Renal cortical epithelial cell (primary cell): ENCODE results near the gene DCAF7. TPM values are rescaled to one million over a fixed set of nuclear protein-coding genes. Genes with fewer than 3 reads are reported as not detected.

Experiments used
- DNase-seq: peaks from one replicate; pipeline ENCODE4 v3.0.0-alpha.2; 2011; ENCODE audit warnings: low read depth
- total RNA-seq: library from RNA; depleted of rRNA; stranded (reverse); fragments of >200 nt; gene quantifications from 2 replicates; pipeline ENCODE4 v1.2.3, GENCODE V29; 2014

Gene DCAF7
- total RNA-seq, 1 donor from 2014 or later: 53.2 TPM

DNA sequence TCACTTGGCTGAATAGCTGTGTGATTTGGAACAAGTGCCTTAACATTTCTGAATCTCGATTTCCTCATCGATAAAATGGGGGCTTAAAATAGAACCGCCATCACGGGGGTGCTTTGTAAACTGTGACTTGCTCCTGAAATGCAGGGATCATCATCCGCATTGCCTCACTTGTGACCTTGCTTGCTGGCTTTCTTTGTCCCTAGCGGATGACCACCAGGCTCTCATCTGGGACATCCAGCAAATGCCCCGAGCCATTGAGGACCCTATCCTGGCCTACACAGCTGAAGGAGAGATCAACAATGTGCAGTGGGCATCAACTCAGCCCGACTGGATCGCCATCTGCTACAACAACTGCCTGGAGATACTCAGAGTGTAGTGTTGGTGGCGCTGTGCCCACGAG is 38.5 kb downstream of the DCAF7 start:
- no peak for DNase-seq

GRCh38 chr17:63589646-63590045 is 39.4 kb downstream of the DCAF7 start:
- DNase-seq: no peak

- DNase-seq: no peak
Measured at GRCh38 chr17:63592797-63593196, 42.5 kb downstream of the DCAF7 start.

GRCh38 chr17:63595132-63595531 is 44.9 kb downstream of the DCAF7 start:
- DNase-seq: no peak

DNA sequence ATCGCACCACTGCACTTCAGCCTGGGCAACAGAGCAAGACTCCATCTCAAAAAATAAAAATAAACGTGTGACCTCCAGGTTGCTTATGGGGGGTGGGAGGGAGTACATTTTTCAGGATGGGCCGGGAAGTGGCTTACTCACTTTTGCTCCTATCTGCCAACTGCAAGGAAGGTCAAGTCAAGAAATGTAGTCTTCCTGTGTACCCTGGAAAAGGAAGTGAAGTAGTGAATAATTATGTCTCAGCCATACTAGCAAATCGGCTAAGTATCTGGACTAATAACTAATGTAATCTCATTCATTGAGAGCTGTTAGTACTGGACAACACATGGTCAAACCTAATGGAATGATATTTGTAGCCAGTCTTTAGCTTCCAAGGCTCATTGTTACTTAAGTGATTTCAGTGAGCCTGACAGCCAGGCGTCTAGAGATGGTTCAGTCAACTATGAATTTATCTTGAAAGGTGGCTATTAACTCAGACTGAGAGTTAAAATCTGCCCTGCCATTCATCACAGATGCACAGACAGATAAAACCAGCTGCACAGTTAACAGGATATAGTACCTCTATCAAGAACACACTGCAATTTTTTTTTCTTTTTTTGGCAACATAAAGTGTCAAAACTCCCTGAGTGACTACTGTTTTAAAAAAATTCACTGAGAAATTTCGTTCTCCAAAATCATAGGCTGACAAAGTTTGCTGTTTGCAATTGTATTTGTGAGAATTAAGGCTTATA is 46.7 kb downstream of the DCAF7 start:
- DNase-seq: no peak

GRCh38 chr17:63598281-63598680 is 48.0 kb downstream of the DCAF7 start:
- no peak for DNase-seq

DNA sequence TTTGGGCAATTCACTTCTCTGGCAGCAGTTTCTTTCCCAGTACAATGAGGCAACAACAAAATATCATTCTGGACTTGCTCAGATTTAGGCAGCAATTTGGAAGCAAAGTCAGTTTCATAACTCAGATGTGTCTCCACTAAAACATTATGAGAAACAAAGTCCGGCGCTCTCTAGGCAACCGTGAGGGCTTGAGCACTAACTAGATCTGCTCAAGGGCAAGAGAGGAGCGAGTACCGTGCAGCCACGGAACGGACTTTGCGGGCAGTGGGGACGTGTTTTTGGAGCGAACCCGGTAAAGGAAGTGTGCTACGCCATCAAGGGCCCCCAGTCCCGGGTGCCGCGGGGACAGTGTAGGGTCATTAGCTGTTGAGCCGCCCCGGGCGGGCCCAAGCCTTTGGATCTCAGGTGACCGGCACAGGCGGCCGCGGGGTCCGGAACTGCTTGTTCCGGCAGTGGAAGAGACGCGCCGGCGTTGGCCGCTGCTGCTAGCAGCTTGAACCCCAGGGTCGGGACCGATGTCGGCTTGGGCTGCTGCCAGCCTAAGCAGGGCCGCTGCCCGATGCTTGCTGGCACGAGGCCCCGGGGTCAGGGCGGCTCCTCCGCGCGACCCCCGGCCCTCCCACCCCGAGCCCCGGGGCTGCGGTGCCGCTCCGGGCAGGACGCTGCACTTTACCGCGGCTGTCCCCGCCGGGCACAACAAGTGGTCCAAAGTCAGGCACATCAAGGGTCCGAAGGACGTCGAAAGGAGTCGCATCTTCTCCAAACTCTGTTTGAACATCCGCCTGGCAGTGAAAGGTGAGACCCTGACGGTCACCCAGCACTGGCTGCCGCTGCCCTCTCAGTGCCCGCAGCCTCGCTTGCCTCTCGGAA is 50.5 kb downstream of the DCAF7 start, which contains the start of gene TACO1:
Gene TACO1 (plus strand): TSS at position 327 of the 870 bp plus-strand sequence. CDS start 189 bp downstream, at position 516.
- peak; percentile 61 for DNase-seq

DNA sequence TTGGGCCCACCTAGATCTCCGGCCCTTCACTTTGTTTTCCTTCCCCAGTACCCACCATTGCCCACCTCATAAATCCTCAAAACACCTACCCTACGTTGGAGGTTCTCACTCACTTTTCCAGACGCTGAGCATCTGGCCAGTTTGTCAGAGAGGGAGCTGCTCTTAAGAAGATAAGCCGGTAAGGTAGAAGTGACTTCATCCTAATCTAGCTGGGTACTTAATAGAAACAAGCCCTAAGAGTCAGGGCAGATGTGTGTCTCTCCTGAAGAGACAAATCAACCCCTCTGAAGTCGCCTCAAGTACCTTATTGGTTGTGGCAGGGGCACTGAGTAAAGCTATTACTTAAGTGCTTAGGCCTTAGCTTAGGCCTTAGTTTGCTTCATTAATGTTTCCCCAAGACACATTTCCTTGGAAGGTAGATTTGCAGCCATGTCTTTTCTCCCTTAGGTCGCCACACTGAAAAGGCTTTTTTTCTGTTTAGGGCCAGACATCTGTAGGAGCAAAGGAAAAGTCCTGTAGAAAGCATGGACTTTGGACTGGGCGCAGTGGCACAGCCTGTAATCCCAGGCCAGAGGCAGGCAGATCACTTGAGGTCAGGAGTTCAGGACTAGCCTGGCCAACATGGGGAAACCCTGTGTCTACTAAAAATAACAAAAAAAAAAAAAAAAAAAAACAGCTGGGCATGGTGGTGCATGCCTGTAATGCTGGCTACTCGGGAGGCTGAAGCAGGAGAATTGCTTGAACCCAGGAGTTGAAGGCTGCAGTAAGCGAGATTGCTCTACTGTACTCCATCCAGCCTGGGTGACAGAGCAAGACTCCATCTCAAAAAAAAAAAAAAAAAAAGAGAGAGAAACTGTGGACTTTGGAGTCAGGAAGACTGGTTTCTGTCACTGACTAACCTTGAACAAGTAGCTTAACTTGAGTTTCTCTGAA is 51.4 kb downstream of the DCAF7 start:
- no peak for DNase-seq

DNA sequence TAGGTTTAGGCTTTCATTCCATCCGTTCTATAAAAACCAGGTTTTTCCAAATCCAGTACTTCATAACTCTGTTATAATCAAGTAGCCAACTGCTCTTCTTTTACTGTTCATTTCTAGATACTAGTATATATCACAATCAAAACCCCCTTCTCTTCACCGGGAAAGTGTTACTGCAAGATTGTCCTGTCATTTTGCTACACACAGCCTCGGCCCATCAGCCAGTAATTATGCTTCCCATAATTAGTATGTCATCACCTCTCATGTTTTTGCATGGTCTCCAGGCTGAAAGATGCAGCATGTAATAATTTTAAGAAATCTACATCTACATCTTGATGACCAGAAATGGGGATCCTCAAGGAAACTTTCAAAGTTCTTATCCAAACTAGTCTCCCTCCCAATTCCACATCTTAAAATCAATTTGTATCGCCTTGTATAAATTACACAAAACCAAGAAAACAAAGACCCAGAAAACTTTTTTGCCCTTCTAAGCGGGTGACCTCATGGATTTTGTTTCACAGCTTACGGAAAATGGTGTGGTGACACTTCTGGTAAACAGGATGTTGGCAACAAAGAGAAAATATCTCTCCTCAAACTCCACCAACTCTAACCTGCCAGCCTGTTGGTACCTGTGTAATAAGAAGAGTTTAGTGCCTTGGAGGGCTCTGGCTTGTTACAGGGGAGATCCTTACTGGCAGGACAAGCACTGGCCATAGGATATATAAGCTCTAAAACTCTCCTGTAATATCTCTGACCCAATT is 59.7 kb downstream of the DCAF7 start:
- DNase-seq: no peak

GRCh38 chr17:63610854-63611253 is 60.6 kb downstream of the DCAF7 start:
- DNase-seq: no peak

DNA sequence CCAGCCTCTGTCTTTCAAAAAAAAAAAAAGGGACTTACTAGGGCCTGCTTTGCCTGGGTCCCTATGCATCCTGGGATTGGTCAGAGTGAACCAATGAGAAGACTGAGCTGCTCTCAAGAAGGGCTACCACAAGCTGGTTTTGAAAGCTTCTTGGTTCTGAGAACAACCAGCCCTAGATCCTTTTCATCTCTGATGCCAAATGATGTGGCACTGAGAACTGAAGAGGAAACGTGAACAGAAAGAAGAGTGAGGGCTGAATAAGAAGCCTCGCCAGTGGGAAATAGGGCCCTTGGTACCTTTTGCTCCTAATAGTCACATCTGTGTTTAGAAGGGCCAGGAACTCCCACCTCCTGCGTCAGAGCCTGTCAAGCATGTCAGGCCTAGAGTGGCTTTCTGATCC is 61.1 kb downstream of the DCAF7 start:
- DNase-seq: no peak

GRCh38 chr17:63613663-63614062 is 63.4 kb downstream of the DCAF7 start:
- no peak for DNase-seq

- no peak for DNase-seq
Measured at GRCh38 chr17:63621229-63621683, 71.0 kb downstream of the DCAF7 start.

GRCh38 chr17:63621684-63622573 is 71.7 kb downstream of the DCAF7 start, which contains the start of gene MAP3K3:
MAP3K3 (plus strand) TSS chr17:63622417; CDS start chr17:63622760, 343 bp downstream.
- DNase-seq: peak; percentile 99

DNA sequence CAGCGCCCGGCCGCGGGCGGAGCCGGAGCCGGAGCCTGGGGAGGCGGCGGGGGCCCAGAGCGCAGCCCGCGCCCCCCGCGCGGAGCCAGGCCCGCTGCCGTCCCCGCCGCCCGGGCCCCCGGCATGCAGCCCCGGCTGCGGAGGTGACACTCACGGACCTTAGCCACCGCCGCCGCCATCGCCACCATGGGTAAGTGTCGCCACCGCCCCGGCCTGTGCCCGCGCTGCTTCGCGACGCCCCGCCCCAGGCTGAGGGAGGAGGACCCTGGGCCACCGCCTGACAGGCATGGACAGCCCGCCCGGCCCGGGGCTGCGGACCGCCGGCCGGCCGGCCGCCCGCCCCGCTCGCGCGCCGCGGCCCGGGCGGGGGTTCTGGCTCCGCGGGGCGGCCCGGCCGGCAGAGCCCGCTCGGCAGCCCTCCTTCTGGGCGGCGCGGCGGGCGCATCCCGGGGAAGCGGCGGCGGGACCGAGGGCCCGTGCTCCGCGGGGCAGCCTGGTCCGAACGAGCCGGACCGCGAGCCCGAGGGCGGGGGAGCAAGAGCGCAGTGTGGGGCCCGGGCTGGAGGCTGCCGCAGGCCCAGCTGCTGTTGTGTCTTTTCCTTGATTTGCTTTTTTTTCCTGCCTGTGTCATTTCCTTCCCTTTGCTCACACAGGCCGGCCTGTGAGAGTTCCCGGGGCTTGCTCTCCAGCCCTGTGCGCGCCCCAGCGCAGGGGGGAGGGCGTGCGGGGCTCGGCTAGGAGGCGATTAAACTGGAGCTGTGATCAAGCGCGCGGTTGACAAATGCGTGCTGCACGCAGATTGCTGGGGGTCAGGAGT is 72.5 kb downstream of the DCAF7 start:
- DNase-seq: peak; percentile 16

DNA sequence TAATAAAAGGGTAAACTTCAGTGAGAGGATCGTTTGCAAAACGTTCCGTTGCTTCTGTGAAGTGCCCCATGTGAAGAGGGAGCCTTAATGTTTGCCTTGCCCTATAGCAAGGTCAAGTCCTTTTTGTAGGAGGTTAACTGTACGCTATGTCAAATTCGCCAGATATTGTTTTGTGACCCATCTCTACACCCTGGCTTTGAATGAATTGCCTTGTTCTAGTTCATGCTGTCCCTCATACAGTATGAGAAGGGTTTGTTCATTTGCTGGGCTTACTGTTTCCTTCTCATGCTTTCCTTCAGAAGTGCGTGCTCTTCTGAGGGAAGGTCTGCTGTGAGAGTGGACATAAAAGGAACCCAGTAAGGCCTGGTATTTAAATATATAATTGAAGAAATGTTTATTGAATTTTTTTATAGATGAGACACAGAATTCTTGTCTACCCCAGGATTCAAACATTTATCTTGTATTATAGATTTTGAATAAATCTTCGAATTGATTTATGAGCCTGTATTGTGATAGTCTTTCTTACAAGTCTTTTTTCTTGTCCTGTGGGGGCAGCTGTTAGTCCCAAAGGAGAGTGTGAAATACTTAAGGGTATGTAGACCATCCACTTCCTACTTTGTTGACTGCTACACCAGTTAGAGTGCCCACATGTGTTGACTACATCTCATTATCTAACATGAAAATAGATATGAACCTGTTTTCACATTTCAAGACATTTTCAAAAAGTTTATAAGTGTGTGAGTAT is 73.7 kb downstream of the DCAF7 start:
- DNase-seq: no peak

DNA sequence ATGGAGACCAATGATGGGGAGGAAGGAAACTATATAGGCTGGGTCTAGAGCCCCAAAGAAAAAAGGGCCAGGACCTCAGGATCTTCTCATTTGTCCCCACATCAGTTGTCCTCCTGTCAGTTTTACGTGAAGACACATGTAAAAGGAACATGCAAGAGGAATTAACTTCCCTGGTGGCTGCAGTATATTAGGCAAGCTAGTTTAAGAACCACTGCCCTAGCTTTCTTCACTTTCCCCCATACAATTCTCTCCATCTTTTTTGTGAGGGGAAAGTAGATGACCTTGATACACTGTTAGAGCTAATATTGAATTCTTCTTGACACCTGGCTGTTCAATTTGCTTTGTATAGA is 74.2 kb downstream of the DCAF7 start:
- no peak for DNase-seq

DNA sequence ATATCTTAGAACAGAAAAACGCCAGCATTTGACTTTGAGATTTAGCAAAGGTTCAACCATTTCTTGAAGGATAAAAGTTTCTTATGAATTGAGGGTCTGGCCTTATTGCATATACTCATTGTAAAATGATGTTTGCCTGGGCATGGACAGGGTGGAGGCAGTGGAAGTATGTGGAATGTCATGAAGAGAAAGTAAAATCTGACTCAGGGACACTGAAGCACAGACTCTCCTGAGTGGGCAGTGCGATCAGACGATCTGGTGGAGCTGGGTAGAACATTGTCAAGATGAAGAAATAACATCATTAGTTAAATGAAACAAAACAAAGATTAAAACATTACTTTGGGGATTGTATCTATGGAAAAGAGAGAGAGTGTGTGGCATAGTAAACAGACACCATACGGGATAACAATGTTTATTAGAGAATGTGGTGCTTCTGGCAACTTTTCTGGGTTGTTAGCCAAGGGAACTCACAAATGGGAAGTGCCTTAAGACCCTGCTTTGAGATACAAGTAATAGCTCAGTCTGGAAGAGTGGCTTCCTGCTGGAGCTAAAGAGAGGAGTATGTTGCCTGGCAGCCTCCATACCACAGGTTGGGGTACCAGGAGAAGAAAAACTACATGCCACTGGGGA is 76.4 kb downstream of the DCAF7 start:
- peak; percentile 43 for DNase-seq
